ENCODE results near the gene PSRC1.

The PSRC1 gene

DNA sequence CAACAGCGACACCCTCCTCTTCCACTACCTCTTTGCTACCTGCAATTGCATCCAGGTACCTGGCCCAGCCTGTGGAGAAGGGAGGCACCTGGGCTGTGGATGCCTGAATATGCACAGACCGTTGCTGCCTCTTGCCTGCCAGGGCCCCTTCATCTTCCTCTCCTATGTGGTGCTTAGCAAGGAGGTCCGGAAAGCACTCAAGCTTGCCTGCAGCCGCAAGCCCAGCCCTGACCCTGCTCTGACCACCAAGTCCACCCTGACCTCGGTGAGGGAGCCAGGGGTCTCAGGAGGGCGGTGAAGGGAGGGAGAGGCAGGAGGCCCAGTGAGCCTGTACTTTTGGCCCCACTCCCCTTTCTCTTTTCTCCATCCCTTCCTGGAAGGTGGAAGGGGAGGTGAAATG, 11.5 kb downstream of the PSRC1 start:
- DNase-seq = no peak

DNA sequence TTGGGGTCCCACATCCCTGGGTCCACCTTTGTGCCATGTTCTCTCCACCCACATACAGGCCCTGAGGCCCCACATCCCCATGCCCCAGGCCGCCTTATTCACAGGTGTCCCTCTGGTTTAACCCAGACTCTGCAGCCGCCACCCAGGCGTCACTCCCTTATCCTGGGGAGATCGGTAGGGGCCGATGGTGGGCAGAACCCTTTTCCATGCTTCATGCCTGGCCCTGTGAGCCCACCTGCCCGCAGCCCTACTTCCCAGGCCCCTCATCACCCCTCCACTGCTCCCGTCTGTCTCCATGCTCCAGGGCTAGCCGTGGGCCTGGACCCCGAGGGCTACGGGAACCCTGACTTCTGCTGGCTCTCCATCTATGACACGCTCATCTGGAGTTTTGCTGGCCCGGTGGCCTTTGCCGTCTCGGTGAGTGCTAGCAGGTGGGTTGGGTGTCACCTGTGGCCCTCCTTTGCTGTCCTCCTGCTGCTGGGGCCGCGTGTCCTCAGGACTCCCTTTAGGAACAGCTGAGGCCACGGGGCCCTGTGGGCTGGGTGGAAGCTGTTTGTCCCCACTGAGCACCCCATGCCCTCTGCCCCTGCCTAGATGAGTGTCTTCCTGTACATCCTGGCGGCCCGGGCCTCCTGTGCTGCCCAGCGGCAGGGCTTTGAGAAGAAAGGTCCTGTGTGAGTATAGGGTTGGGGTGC, 12.2 kb downstream of the PSRC1 start:
- no peak for DNase-seq

DNA sequence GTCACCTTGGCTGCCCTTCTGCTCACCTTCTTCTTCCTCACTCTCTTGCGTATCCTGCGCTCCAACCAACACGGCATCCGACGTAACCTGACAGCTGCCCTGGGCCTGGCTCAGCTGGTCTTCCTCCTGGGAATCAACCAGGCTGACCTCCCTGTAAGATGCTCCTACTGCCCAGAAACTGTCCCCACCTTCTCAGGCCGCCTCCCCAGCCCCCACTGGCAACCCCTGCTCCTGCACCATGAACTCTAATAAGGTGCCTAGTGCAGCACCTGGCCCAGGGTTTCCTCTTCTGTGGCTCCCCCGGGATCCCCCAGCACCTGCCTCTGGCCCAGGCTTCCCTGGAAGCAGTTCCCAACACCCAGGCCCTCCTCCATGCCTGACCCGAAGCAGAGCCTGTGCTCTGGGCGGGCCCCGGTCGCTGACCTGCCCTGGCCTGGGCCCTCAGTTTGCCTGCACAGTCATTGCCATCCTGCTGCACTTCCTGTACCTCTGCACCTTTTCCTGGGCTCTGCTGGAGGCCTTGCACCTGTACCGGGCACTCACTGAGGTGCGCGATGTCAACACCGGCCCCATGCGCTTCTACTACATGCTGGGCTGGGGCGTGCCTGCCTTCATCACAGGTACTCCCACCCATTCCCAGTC, 12.8 kb downstream of the PSRC1 start:
- DNase-seq = no peak

DNA sequence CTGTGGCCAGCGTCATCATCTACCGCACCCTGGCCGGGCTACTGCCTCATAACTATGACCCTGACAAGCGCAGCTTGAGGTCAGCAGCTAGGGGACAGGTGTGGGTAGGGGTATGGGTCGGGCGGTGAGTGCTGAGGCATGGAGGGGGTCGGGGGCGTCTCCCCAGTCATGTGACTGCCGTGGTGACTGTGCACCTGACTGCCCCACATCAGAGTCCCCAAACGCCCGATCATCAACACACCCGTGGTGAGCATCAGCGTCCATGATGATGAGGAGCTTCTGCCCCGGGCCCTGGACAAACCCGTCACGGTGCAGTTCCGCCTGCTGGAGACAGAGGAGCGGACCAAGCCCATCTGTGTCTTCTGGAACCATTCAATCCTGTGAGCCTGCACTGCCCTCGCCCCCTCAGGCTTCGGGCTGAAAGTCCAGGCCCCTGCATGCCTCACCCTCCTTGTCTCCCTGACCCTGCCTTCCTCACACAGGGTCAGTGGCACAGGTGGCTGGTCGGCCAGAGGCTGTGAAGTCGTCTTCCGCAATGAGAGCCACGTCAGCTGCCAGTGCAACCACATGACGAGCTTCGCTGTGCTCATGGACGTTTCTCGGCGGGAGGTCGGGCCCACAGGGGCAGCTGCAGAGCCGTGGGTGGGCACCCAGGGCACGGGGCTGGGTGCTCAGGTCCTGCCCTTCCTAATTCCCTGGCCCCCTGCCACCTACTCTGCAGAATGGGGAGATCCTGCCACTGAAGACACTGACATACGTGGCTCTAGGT, 13.5 kb downstream of the PSRC1 start:
- no peak for DNase-seq

DNA sequence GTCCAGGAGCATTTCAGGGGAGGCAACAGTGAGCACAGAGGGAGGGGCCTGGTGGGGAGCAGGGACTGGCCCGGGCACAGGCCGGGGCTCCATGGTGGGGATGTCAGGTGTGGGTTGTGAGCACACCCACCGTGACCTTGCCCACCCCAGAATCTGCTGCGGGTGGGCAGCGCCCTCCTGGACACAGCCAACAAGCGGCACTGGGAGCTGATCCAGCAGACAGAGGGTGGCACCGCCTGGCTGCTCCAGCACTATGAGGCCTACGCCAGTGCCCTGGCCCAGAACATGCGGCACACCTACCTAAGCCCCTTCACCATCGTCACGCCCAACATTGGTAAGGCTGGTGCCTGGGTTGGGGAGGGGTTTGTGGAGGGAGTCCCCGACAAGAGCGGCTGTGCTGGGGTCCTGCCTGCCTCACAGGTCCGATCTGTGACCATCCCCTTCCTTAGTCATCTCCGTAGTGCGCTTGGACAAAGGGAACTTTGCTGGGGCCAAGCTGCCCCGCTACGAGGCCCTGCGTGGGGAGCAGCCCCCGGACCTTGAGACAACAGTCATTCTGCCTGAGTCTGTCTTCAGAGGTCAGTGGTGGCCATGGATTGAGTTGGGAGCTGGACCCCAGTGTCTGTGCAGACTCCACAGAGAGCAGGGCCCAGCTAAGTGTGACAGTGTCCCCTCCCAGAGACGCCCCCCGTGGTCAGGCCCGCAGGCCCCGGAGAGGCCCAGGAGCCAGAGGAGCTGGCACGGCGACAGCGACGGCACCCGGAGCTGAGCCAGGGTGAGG, 14.3 kb downstream of the PSRC1 start:
- no peak for DNase-seq

DNA sequence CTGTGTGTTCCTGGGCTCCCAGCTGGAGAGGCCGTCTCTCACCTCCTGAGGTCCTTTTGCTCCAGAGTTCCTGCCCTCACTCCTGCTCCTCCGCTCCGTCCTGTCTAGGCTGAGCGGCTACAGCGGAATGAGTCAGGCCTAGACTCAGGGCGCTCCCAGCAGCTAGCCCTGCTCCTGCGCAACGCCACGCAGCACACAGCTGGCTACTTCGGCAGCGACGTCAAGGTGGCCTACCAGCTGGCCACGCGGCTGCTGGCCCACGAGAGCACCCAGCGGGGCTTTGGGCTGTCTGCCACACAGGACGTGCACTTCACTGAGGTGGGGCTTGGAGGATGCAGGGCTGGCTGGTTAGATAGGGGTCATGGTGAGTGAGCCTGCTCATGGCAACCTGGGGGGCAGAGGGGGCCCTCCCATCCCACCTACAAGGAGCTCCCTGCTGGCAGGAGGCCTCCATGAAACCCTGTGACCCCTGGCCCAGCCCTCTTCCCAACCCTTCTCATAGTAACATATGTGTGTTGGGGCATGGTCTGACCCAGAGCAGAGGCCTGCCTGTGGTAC, 15.1 kb downstream of the PSRC1 start:
- no peak for DNase-seq

DNA sequence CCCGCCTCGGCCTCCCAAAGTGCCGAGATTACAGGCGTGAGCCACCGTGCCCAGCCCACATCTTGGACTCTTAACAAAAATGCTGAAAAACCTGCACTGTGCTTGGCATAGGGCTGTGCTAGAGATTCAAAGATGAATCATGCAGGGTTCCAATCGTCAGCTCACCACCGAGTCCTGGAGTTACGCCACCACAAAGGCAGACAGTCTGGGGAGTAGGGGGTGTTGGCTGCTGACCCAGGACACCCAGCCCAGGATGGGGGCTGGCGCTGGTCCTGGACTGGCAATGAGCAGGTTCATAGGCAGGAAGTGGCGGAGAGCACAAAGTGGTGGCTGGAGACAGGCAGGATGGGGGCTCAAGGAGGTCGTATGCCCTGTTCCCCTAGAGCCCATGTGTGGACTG, 16.0 kb downstream of the PSRC1 start:
- no peak for DNase-seq

DNA sequence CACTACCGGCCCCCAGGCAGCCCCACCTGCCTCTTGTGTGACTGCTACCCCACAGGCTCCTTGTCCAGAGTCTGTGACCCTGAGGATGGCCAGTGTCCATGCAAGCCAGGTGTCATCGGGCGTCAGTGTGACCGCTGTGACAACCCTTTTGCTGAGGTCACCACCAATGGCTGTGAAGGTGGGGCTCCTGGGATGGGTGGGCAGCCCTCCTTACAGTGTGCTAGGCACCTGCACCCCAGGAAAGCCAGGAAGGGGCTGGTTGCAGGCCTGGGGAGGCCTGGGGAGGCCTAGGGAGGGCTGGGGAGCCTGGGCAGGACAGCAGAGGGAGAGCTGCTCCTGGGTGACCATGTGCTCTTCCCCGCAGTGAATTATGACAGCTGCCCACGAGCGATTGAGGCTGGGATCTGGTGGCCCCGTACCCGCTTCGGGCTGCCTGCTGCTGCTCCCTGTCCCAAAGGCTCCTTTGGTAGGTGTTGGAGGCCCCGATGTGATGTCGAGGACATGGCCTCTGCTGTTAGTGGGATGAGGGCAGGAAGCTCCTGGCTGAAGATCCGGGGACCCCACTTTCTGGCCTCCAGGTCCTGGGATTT, 17.1 kb downstream of the PSRC1 start:
- no peak for DNase-seq

DNA sequence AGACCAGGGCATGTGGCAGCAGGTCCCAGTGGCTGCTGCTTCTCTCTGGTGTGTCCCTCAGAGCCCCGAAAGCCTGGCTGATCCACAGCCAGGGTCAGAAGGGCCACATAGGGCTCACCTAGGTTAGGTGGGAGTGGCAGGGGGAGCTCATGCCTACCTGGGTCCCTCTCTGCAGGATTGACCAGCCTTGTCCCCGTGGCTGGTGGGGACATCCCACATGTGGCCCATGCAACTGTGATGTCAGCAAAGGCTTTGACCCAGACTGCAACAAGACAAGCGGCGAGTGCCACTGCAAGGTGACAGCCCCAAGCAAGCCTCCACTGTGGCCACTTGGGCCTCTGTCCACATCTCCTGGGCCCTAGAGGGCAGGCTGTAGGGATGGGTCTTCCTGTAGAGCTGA, 17.9 kb downstream of the PSRC1 start:
- DNase-seq = no peak

DNA sequence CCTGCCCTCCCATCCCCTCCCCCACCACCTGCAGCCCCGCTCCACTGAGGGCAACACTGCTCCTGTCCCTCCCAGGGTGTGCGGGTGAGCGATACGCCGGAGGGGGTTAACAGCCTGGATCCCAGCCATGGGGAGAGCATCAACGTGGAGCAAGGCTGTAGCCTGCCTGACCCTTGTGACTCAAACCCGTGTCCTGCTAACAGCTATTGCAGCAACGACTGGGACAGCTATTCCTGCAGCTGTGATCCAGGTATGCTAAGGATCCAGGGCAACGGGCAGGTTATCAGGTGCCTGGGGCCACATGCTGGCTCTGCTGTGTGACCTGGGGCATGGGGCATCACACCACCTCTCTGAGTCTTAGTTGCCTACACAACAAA, 18.6 kb downstream of the PSRC1 start:
- no peak for DNase-seq

DNA sequence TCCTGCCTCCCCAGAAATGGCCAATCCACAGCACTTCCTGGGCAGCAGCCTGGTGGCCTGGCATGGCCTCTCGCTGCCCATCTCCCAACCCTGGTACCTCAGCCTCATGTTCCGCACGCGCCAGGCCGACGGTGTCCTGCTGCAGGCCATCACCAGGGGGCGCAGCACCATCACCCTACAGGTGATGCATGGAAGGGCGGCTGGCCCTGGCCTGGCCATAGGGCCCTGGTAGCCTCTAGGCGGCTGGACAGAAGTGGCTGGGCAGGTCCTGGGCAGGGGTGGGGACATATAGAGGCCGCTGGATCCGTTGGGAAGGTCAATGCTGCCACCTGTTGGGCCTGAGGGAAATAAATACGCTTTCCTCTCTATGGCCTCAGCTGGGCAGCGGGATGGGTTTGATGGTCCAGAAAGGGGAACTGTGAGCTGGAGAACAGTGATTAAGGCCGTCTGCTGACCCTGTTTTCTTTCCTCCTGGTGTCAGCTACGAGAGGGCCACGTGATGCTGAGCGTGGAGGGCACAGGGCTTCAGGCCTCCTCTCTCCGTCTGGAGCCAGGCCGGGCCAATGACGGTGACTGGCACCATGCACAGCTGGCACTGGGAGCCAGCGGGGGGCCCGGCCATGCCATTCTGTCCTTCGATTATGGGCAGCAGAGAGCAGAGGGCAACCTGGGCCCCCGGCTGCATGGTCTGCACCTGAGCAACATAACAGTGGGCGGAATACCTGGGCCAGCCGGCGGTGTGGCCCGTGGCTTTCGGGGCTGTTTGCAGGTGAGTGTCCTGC, 19.2 kb downstream of the PSRC1 start:
- peak; percentile 26 for DNase-seq

DNA sequence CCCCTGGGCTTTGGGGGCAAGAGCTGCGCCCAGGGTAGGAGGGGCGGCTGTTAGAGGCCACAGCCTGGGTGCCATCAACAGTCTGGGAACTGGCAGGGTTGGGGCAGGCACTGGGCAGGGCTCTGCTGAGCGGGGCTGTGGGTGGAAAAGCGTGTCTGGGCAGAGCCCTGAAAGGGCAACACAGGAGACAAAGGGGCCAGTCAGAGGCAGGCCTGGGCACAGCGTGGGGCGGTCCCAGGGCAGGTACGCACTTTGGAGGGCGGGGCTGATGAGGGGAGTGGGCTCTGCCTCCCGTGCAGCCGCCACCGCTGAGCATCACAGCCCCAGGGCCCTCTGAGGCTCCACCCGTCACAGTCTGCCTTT, 19.7 kb downstream of the PSRC1 start:
- no peak for DNase-seq

DNA sequence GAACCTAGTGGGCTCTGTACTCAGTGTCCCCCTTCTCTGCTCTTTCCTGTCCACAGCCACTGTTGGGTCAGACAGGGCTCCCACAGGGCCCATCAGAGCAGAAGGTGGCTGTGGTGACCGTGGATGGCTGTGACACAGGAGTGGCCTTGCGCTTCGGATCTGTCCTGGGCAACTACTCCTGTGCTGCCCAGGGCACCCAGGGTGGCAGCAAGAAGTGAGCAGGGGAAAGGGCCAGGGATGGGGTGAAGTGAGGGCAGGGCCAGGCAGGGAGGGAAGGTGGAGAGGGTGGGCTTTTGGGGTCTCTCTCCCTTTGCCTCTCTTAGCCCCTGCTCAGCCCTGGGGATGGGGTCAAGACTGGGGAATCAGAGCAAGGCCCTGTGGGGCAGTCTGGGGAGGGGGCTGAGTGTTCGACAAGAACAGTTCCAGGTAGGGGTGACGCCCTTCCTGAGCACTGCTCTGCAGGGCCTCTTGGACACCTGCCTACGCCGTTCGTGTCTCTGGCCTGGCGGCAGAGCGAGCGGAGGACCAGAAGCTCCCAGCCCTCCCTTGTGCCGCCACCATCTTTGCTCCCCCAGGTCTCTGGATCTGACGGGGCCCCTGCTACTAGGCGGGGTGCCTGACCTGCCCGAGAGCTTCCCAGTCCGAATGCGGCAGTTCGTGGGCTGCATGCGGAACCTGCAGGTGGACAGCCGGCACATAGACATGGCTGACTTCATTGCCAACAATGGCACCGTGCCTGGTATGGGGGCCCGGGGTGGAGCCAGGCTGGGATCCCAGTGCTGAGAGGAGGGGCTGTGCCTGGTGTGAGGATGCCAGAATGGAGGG, 20.5 kb downstream of the PSRC1 start:
- DNase-seq = no peak

DNA sequence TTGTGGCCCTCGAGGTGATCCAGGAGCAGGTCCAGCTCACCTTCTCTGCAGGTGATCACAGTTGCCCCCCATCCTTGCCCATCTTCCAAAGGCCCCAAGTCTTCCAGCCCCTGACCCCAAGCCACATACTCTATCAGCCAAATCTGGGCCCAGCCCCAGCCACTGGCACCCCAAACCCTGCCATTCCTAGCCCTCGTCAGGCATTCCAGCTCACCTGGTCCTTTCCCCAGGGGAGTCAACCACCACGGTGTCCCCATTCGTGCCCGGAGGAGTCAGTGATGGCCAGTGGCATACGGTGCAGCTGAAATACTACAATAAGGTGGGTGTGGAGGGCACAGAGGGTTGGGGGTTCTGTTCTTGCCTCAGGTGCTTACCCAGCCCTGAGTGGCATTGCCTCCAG, 21.4 kb downstream of the PSRC1 start:
- DNase-seq = no peak

DNA sequence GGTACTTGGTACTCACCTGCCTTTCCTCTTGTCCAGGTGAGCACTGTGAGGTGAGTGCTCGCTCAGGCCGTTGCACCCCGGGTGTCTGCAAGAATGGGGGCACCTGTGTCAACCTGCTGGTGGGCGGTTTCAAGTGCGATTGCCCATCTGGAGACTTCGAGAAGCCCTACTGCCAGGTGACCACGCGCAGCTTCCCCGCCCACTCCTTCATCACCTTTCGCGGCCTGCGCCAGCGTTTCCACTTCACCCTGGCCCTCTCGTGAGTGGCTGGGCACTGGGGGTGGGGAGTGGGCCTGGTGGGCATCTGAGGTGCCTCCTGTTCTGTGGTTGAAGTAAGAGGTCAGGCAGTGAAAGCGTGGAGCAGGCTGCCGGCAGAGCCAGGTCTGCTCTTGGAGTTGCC, 21.9 kb downstream of the PSRC1 start:
- no peak for DNase-seq

DNA sequence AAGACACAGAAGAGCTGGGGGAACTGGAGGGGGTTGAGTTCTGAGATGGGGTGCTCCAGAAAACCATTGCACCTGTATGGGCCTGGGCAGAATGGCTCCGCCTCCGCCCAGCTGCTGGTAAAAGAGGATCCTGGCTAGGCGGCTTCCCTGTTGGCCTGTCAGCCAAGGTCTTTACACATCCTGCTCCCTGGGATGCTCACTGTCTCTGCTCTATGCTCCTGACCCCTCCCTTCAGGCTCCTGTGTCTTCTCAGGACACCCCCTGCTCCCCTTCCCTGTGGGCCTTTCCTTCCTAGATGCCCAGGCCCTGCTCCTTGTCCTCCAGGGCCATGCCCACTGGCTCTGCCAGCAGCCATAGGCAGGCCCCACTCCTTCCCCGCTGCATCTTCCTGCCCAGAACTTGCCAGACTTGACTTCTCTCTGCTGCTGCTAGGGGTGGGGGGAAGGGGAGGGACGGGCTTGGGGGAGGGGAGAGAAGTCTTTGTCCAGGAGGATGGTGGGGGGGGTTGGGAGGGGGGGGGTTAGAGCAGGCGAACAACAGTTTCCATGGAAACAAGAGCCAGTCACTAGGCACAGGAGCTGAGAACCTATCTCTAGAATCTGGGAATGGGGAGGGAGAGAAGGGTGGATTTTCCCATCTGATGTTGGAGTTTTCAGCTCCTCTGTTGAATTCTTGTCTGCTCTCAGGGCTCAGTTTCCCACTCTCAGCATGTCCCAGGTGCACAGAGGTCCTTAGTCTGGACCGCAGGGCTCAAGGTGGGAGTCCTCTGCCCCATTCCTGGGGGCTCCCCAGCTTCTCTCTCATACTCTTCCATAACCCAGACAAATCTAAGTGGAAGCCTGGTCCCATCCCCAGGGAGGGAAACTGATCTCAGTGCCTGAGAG, 23.0 kb downstream of the PSRC1 start:
- no peak for DNase-seq

DNA sequence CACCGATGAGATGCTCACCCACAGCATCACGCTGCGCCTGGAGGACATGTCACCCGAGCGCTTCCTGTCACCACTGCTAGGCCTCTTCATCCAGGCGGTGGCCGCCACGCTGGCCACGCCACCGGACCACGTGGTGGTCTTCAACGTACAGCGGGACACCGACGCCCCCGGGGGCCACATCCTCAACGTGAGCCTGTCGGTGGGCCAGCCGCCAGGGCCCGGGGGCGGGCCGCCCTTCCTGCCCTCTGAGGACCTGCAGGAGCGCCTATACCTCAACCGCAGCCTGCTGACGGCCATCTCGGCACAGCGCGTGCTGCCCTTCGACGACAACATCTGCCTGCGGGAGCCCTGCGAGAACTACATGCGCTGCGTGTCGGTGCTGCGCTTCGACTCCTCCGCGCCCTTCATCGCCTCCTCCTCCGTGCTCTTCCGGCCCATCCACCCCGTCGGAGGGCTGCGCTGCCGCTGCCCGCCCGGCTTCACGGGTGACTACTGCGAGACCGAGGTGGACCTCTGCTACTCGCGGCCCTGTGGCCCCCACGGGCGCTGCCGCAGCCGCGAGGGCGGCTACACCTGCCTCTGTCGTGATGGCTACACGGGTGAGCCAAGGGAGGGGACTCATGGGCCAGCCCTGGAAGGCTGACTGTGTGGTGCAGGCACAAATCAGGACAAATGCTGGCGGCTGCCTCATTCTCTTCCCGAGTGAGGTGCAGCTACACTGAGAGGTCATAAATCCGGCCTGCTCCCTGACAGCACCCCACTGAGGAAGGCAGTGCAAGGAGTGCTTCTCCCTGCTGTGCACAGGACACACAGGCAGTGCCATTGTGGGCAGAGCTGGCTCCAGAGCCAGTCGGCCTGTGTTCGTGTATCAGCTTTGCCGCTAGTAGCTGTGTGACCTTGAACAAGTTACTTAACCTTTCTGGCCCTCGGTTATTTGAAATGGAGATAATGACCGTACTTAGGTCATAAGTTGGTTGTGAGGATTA, 24.2 kb downstream of the PSRC1 start:
- DNase-seq = no peak

DNA sequence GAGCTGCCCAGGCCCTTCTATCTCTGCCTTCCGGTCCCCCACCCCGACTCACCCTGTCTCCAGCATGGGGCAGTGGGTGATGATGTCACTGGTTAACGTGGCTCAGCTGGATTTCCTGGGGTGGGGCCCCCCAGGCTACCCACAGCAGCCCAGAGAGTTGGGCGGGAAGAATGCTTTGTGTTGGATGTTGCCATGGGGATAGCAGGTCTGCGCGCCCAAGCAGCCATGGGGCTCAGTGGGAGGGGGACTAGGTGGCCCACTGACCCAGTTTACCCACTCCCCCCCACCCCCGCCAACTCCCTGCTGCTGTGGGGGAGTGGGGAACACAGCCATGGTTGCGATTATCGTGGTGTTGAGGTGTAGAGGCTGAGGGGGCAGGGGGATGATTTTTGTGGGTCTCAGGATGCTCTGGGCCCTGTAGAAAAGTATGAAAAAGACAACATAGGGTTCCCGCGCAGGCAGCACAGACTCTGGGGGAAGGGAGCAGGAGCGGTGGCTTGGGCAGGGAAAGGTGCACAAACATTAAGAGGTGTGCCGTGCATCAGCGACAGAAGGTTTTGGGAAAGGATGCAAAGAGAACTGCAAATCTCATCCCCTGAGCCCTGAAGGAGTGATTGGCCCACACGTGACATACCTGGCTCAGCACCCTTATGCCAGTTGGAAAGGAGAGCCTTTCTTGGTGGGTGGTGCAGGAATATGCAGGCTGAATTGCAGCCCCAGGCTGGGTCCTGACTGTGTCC, 25.1 kb downstream of the PSRC1 start:
- no peak for DNase-seq
